Measurements from ENCODE around the gene HMGN1. TPM values are rescaled to one million over a fixed set of nuclear protein-coding genes. Genes with fewer than 3 reads are reported as not detected.
"Not testable (repeated sequence)": the region's sequence is repeated elsewhere in the genome, so short reads cannot be mapped to it uniquely, and the experiment has no call there.

HMGN1 gene
- total RNA-seq, 1 experiment from 2014 or later, result 516 TPM

DNA sequence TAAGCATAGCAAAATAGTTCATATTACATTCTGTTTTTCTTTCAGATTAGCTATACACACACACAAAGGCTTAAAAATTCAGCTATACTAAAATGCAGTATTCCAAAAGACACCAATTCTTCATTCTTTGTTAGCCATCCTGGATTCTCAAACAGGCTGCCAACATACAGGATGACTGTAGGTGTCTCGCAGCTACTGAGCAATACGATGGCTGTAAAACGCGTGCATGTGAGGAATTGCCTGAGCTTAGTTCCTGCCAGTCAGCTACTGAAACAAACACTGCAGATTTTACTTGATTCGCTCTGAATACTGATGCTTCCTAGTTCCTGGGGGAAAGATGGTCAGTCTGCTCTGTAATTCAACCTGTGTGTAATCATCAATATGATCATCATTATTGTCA lies 24.7 kb upstream of the HMGN1 start:
- Histone ChIP-seq H3T11ph (ENCODE audit: low read length) (no peak overlapping the region), H3K14ac (ENCODE audit: insufficient read depth, low read length) (no peak overlapping the region), H2BK20ac (ENCODE audit: low read depth, low read length, poor library complexity, severe bottlenecking) (no peak overlapping the region), H2BK5ac (ENCODE audit: insufficient read length, low read length) (no peak overlapping the region), H2BK12ac (ENCODE audit: insufficient read length, low read depth, low read length) (no peak overlapping the region), H4K8ac (replicated peaks; ENCODE audit: insufficient read length, low read depth, low read length) (no peak overlapping the region), H3K56ac (ENCODE audit: insufficient read length, low read depth, low read length) (no peak overlapping the region), H2AFZ (ENCODE audit: low read length) (no peak overlapping the region), H3K4me1 (ENCODE audit: insufficient read depth, low read length) (0 out of 2 replicates have a peak, but pooled peaks cover 2% of the 10 kb centered on the region), H3K23me2 (ENCODE audit: insufficient read length, low read depth, low read length, poor library complexity, severe bottlenecking) (no peaks in the 10 kb centered on the region), H3K9me3 (ENCODE audit: control insufficient read depth, low read depth, low read length) (no peaks in the 10 kb centered on the region), H3K27me3 (ENCODE audit: insufficient read depth, low read length) (no peaks in the 10 kb centered on the region), H4K5ac (ENCODE audit: insufficient read length, low read depth, low read length) (no peak overlapping the region), H3K18ac (ENCODE audit: insufficient read length, low read depth, low read length) (no peak overlapping the region), H4K20me1 (ENCODE audit: control insufficient read depth, insufficient read depth, insufficient read length) (no peaks in the 10 kb centered on the region), H3K79me2 (ENCODE audit: insufficient read depth, low read length) (no peaks in the 10 kb centered on the region), H3K27ac (ENCODE audit: insufficient read length, low read depth, low read length) (no peak overlapping the region), H3K79me1 (ENCODE audit: insufficient read depth, low read depth, low read length, poor library complexity, severe bottlenecking) (no peaks in the 10 kb centered on the region), H2BK120ac (ENCODE audit: low read depth, low read length, poor library complexity, severe bottlenecking) (no peak overlapping the region), H4K91ac (ENCODE audit: insufficient read length, low read depth, low read length) (no peak overlapping the region), H2BK15ac (ENCODE audit: low read depth, low read length) (no peak overlapping the region), H3K9ac (ENCODE audit: extremely low read depth, insufficient read length, low read length) (no peak overlapping the region), H3K23ac (ENCODE audit: insufficient read length, low read depth, low read length) (no peak overlapping the region), H3K4ac (ENCODE audit: low read depth, low read length) (no peak overlapping the region), H2AK5ac (ENCODE audit: insufficient read length, low read length) (no peak overlapping the region), H3K4me2 (ENCODE audit: insufficient read depth, insufficient read length, low read length) (no peak overlapping the region)
- TF ChIP-seq, protein P1, sequence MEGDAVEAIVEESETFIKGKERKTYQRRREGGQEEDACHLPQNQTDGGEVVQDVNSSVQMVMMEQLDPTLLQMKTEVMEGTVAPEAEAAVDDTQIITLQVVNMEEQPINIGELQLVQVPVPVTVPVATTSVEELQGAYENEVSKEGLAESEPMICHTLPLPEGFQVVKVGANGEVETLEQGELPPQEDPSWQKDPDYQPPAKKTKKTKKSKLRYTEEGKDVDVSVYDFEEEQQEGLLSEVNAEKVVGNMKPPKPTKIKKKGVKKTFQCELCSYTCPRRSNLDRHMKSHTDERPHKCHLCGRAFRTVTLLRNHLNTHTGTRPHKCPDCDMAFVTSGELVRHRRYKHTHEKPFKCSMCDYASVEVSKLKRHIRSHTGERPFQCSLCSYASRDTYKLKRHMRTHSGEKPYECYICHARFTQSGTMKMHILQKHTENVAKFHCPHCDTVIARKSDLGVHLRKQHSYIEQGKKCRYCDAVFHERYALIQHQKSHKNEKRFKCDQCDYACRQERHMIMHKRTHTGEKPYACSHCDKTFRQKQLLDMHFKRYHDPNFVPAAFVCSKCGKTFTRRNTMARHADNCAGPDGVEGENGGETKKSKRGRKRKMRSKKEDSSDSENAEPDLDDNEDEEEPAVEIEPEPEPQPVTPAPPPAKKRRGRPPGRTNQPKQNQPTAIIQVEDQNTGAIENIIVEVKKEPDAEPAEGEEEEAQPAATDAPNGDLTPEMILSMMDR (conservative IDR thresholded peaks at IDR 0.05), result peak; percentile 51
- H3K9me3 Mint-ChIP-seq, result no peaks in the 10 kb centered on the region
- peak; percentile 40 for DNase-seq
- no peaks in the 10 kb centered on the region; the same call in 1 of the 2 replicates for H3K27me3 Mint-ChIP-seq (ENCODE audit: low read depth)
- H3K36me3 Mint-ChIP-seq (ENCODE audit: insufficient read depth in 1 of 3, low read depth in 3 of 3), result no peaks in the 10 kb centered on the region
- peaks cover 13 to 16% of the 10 kb centered on the region in 2 experiments for H3K4me1 Mint-ChIP-seq
- no peak overlapping the region; a peak in 1 of 7 replicates for H3K27ac Mint-ChIP-seq
- no CpG with 5 or more reads among the region's 5 CpGs for WGBS (ENCODE audit: extremely low coverage, insufficient read length, low lambda C conversion rate)
- H3K4me3 Mint-ChIP-seq, result no peak overlapping the region

DNA sequence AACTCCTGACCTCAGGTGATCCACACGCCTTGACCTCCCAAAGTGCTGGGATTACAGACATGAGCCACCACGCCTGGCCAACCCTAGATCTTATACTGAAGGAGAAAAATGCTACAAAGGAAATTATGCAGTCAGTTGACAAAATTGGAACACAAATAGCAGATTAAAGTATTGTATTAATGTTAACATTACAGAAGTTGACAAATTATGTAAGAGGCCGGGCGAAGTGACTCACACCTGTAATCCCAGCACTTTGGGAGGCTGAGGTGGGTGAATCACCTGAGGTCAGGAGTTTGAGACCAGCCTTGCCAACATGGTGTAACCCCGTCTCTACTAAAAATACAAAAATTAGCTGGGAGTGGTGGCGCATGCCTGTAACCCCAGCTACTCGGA lies 21.0 kb upstream of the HMGN1 start:
- not testable (repeated sequence) for H3K14ac ChIP-seq (ENCODE audit: insufficient read depth, low read length); H2AK5ac ChIP-seq (ENCODE audit: insufficient read length, low read length); H4K91ac ChIP-seq (ENCODE audit: insufficient read length, low read depth, low read length); H3K4ac ChIP-seq (ENCODE audit: low read depth, low read length); H3K36me3 Mint-ChIP-seq (ENCODE audit: insufficient read depth in 1 of 3, low read depth in 3 of 3); H2BK12ac ChIP-seq (ENCODE audit: insufficient read length, low read depth, low read length); H4K8ac ChIP-seq (replicated peaks; ENCODE audit: insufficient read length, low read depth, low read length); H2BK15ac ChIP-seq (ENCODE audit: low read depth, low read length); H3K79me1 ChIP-seq (ENCODE audit: insufficient read depth, low read depth, low read length, poor library complexity, severe bottlenecking); H3K9ac ChIP-seq (ENCODE audit: extremely low read depth, insufficient read length, low read length); H3T11ph ChIP-seq (ENCODE audit: low read length); H3K27ac Mint-ChIP-seq; H3K79me2 ChIP-seq (ENCODE audit: insufficient read depth, low read length); H2BK5ac ChIP-seq (ENCODE audit: insufficient read length, low read length); H3K56ac ChIP-seq (ENCODE audit: insufficient read length, low read depth, low read length); DNase-seq; H3K27me3 ChIP-seq (ENCODE audit: insufficient read depth, low read length); H3K23me2 ChIP-seq (ENCODE audit: insufficient read length, low read depth, low read length, poor library complexity, severe bottlenecking); H3K4me1 ChIP-seq (ENCODE audit: insufficient read depth, low read length); H3K23ac ChIP-seq (ENCODE audit: insufficient read length, low read depth, low read length); H2BK20ac ChIP-seq (ENCODE audit: low read depth, low read length, poor library complexity, severe bottlenecking); H3K9me3 Mint-ChIP-seq; H3K27me3 Mint-ChIP-seq (ENCODE audit: low read depth); H3K4me2 ChIP-seq (ENCODE audit: insufficient read depth, insufficient read length, low read length); H3K18ac ChIP-seq (ENCODE audit: insufficient read length, low read depth, low read length); H4K5ac ChIP-seq (ENCODE audit: insufficient read length, low read depth, low read length); H2AFZ ChIP-seq (ENCODE audit: low read length); H3K4me3 Mint-ChIP-seq; H2BK120ac ChIP-seq (ENCODE audit: low read depth, low read length, poor library complexity, severe bottlenecking); H3K4me1 Mint-ChIP-seq; H3K9me3 ChIP-seq (ENCODE audit: control insufficient read depth, low read depth, low read length); H3K27ac ChIP-seq (ENCODE audit: insufficient read length, low read depth, low read length); H4K20me1 ChIP-seq (ENCODE audit: control insufficient read depth, insufficient read depth, insufficient read length)
- no CpG with 5 or more reads among the region's 7 CpGs for WGBS (ENCODE audit: extremely low coverage, insufficient read length, low lambda C conversion rate)

Measured in H9 (cell line).